GM12878 (cell line): Measurements from ENCODE around the gene WSCD1. TPM values are rescaled to one million over a fixed set of nuclear protein-coding genes. Genes with fewer than 3 reads are reported as not detected.
A peak's percentile ranks its signal among the peaks of the same experiment; 100 is the strongest.

ENCODE experiments used
- ATAC-seq: fragments of 200-7000 bp; cut with Tn5 transposase; 3 replicates; pipeline ENCODE4 v1.9.1; 2020; ENCODE audit warnings: mild to moderate bottlenecking, moderate library complexity
- BruUV-seq: library from RNA; stranded (reverse); fragments of 400-500 nt; replicated peaks from 2 replicates; lab custom pipeline; 2021; lab: Mats Ljungman, UMichigan
- CTCF ChIA-PET: fragments of 300-600 bp; sonication (Branson Sonifier 250); formaldehyde crosslinking; extraction: SDS; loops from one replicate; lab custom pipeline; 2021; ENCODE audit warnings: inconsistent platforms; lab: Yijun Ruan, JAX
- POLR2A ChIA-PET: fragments of 350-600 bp; formaldehyde crosslinking; extraction: SDS; loops from one replicate; lab custom pipeline; 2021; ENCODE audit warnings: inconsistent platforms; lab: Charles Lee
- RAD21 ChIA-PET: fragments of 300-600 bp; sonication (Branson Sonifier 250); formaldehyde crosslinking; loops from one replicate; lab custom pipeline; 2023; ENCODE audit warnings: antibody characterized with exemption; ENCODE audit not compliant: unreplicated experiment; lab: Charles Lee
- SMC1A ChIA-PET: fragments of 300-600 bp; sonication (Branson Sonifier 250); formaldehyde crosslinking; loops from one replicate; lab custom pipeline; 2023; ENCODE audit not compliant: unreplicated experiment, uncharacterized antibody; lab: Charles Lee
- DNase-seq: peaks from one replicate; pipeline ENCODE4 v3.0.0-alpha.2; 2011; ENCODE audit warnings: low read depth, low spot score
- FAIRE-seq: peaks from 3 replicates; lab custom pipeline; 2011; peaks lifted over from hg19 to GRCh38; lab: Jason Lieb, UNC
- H2AFZ ChIP-seq: 2 replicates; pipeline ENCODE4 v1.6.0; 2011; ENCODE audit warnings: low read depth, low read length, control low read depth; ENCODE audit not compliant: control insufficient read depth
- H3K27ac ChIP-seq: 2 replicates; pipeline ENCODE4 v1.5.1; 2011; ENCODE audit warnings: control low read depth; ENCODE audit not compliant: control insufficient read depth, insufficient read depth
- H3K27me3 ChIP-seq, 2 experiments: replicated peaks in 1 of 2; 2 replicates each; pipeline versions ENCODE4 v1.6.0 to v1.6.1; 2011; ENCODE audit warnings: low read length in 1 of 2; ENCODE audit not compliant: control insufficient read depth in 2 of 2, insufficient read depth in 2 of 2
- H3K36me3 ChIP-seq, 2 experiments: 2 replicates each; pipeline ENCODE4 v1.5.1; 2011; ENCODE audit warnings: low read length in 1 of 2; ENCODE audit not compliant: control insufficient read depth in 2 of 2, insufficient read depth in 2 of 2
- H3K4me1 ChIP-seq: 2 replicates; pipeline ENCODE4 v1.6.1; 2011; ENCODE audit warnings: mild to moderate bottlenecking, low read length, moderate library complexity, mixed read lengths; ENCODE audit not compliant: control insufficient read depth, insufficient read depth
- H3K4me2 ChIP-seq: 2 replicates; pipeline ENCODE4 v1.6.0; 2011; ENCODE audit warnings: control low read depth; ENCODE audit not compliant: control insufficient read depth, insufficient read depth
- H3K4me3 ChIP-seq: fragments of 200-600 bp; sonication (generic); 2 replicates; pipeline ENCODE4 v1.5.1; 2016
- H3K79me2 ChIP-seq: 2 replicates; pipeline ENCODE4 v1.6.0; 2011; ENCODE audit warnings: low read length; ENCODE audit not compliant: control insufficient read depth, insufficient read depth
- H3K9ac ChIP-seq: 2 replicates; pipeline ENCODE4 v1.8.0; 2011; ENCODE audit warnings: low read length, control low read depth, mixed read lengths; ENCODE audit not compliant: control insufficient read depth, insufficient read depth
- H3K9me3 ChIP-seq: replicated peaks from 3 replicates; pipeline ENCODE4 v1.5.1; 2011; ENCODE audit warnings: mild to moderate bottlenecking, low read length; ENCODE audit not compliant: control insufficient read depth, insufficient read depth
- H4K20me1 ChIP-seq: 2 replicates; pipeline ENCODE4 v1.6.0; 2011; ENCODE audit not compliant: control insufficient read depth, insufficient read depth
- CBX5 ChIP-seq: sonication (generic); IDR thresholded peaks from 2 replicates; pipeline ENCODE4 v1.6.1; 2016; ENCODE audit warnings: low read depth, moderate library complexity, mild to moderate bottlenecking, inconsistent platforms
- CHD1 ChIP-seq: IDR thresholded peaks from 2 replicates; pipeline ENCODE4 v1.6.1; 2012; ENCODE audit warnings: low read depth, low read length, improper control_type of control experiment
- EED ChIP-seq: sonication (generic); IDR thresholded peaks from 2 replicates; pipeline ENCODE4 v1.6.1; 2016; ENCODE audit warnings: antibody characterized with exemption, low read depth
- HDGF ChIP-seq: fragments of 450-650 bp; IDR thresholded peaks from 2 replicates; pipeline ENCODE4 v1.6.1; 2016; ENCODE audit warnings: antibody characterized with exemption
- MTA3 ChIP-seq: IDR thresholded peaks from 2 replicates; pipeline ENCODE4 v1.6.1; 2012; ENCODE audit warnings: low read length, inconsistent platforms, borderline replicate concordance
- RAD21 ChIP-seq: IDR thresholded peaks from 2 replicates; pipeline ENCODE4 v1.6.1; 2011; ENCODE audit warnings: mild to moderate bottlenecking, low read depth, low read length, moderate library complexity; ENCODE audit not compliant: insufficient read depth
- RB1 ChIP-seq: fragments of 450-650 bp; formaldehyde crosslinking; IDR thresholded peaks from 2 replicates; pipeline ENCODE4 v1.6.1; 2017; ENCODE audit warnings: mild to moderate bottlenecking, borderline replicate concordance
- RBBP5 ChIP-seq: fragments of 200-600 bp; sonication (generic); conservative IDR thresholded peaks from 2 replicates; pipeline ENCODE4 v1.6.1; 2016
- RELA ChIP-seq: fragments of 450-650 bp; IDR thresholded peaks from 2 replicates; pipeline ENCODE4 v1.8.0; 2014; ENCODE audit warnings: borderline replicate concordance; ENCODE audit not compliant: partially characterized antibody
- SP1 ChIP-seq: IDR thresholded peaks from one replicate; pipeline ENCODE4 v1.6.1; 2011; ENCODE audit warnings: low read depth, low read length
- SUPT20H ChIP-seq: IDR thresholded peaks from 2 replicates; pipeline ENCODE4 v1.6.1; 2011; ENCODE audit warnings: low read depth, mild to moderate bottlenecking, low read length, moderate library complexity, borderline replicate concordance; ENCODE audit not compliant: control insufficient read depth
- TAF1 ChIP-seq: IDR thresholded peaks from 2 replicates; pipeline ENCODE4 v1.6.1; 2011; ENCODE audit warnings: mild to moderate bottlenecking, low read depth, low read length, borderline replicate concordance
- WGBS: methylation state at CpG from one replicate; pipeline ENCODE4 v1.1.6; 2016; ENCODE audit warnings: low lambda C conversion rate; ENCODE audit not compliant: insufficient replicate concordance, insufficient coverage; ENCODE audit errors: missing lambda C conversion rate; 5-methylcytosine and 5-hydroxymethylcytosine counted together
- in situ Hi-C: fragments of 300-500 bp; cut with MboI; formaldehyde crosslinking; loops from 9 replicates; pipeline ENCODE4 v1.14.3; 2018; ENCODE audit warnings: mixed read lengths
- intact Hi-C: fragments of 100-400 bp; cut with micrococcal nuclease; formaldehyde crosslinking; loops from one replicate; pipeline ENCODE4 v1.14.2; 2022; ENCODE audit not compliant: unreplicated experiment
- polyA plus RNA-seq, 11 experiments: library from polyadenylated mRNA; depleted of rRNA in 4 of 11; unstranded in 6 of 11; stranded (reverse) in 5 of 11; fragments of >200 nt; fragmentation: Nextera tagmentation in 4 of 11; fragmentation: Illumina TruSeq in 1 of 11; extraction: Ambion mirVana in 4 of 11; extraction: Trizol in 1 of 11; gene quantifications; 1 replicate in 1 of 11; 2 replicates in 10 of 11; pipeline versions ENCODE4 v1.2.1 to v1.2.3, GENCODE V29; 2011 to 2016; ENCODE audit warnings: inconsistent platforms in 2 of 11, missing spikeins in 2 of 11, low read depth in 1 of 11
- total RNA-seq, 4 experiments: library from RNA; depleted of rRNA in 3 of 4; stranded (reverse); fragments of >200 nt in 3 of 4; fragmentation: Illumina TruSeq in 1 of 4; extraction: Trizol in 1 of 4; gene quantifications; 2 replicates each; pipeline versions ENCODE4 v1.2.1 to v1.2.3, GENCODE V29; 2013 to 2021

The WSCD1 gene
- total and polyA plus RNA-seq, 10 of the 15 experiments (the other 5 are each of a cell fraction or from before 2014, with no cell fraction given): 0.01 to 0.16 TPM; not detected in 8

GRCh38 chr17:6165806-6166205 is 95.6 kb downstream of the WSCD1 start:
- no peaks in the 10 kb centered on the region for H3K4me1 ChIP-seq
- no peak for DNase-seq
- TF ChIP-seq EED (no peak), SP1 (no peak), MTA3 (no peak), HDGF (no peak), RELA (no peak), RB1 (no peak), CHD1 (no peak), TAF1 (no peak), RBBP5 (no peak), RAD21 (no peak), CBX5 (no peak), SUPT20H (no peak)
- TF ChIP-seq, all 136 proteins: peak for 0
- FAIRE-seq (no peak), ATAC-seq (peak; percentile 45; the same call in 2 of the 3 replicates)
- H3K4me2 ChIP-seq: no peak overlapping the region
- ChIA-PET POLR2A (no interaction called here), CTCF (no interaction called here), RAD21 (no interaction called here), SMC1A (interaction anchor here (1.8 kb wide), 1 partner anchor 9 kb away, joined by 3 read pairs; no protein-coding TSS in a partner anchor)
- 49% methylated on average over 6 of the region's 6 CpGs for WGBS
- H3K27me3 ChIP-seq: no peaks in the 10 kb centered on the region
- no peaks in the 10 kb centered on the region for H3K79me2 ChIP-seq
- no peaks in the 10 kb centered on the region for H4K20me1 ChIP-seq
- H3K9ac ChIP-seq: no peak overlapping the region
- BruUV-seq: no TSS peak
- H3K4me3 ChIP-seq: no peak overlapping the region
- intact Hi-C loops: no loop called here
- no peak overlapping the region for H2AFZ ChIP-seq
- no peaks in the 10 kb centered on the region; the same call in 2 of the 3 replicates for H3K9me3 ChIP-seq
- no peak overlapping the region for H3K27ac ChIP-seq
- H3K36me3 ChIP-seq: no peaks in the 10 kb centered on the region
- in situ Hi-C loops: no loop called here
